LNCAP (cell line): ENCODE data around the gene HDAC9.

Source experiments
- CTCF ChIP-seq: fragments of 450-650 bp; IDR thresholded peaks from 2 replicates; pipeline ENCODE4 v1.5.1; 2017; ENCODE audit warnings: mild to moderate bottlenecking

Gene HDAC9

GRCh38 chr7:18877874-18878273, 382.3 kb downstream of the HDAC9 start:
- TF ChIP-seq CTCF: no peak

GRCh38 chr7:18886832-18887231, 391.3 kb downstream of the HDAC9 start:
- TF ChIP-seq CTCF: no peak

- no peak for TF ChIP-seq CTCF
Measured at GRCh38 chr7:18889436-18889835, 393.9 kb downstream of the HDAC9 start.

- no peak for TF ChIP-seq CTCF
Measured at GRCh38 chr7:18890134-18890533, 394.6 kb downstream of the HDAC9 start.

- no peak for TF ChIP-seq CTCF
Measured at GRCh38 chr7:18890885-18891621, 395.5 kb downstream of the HDAC9 start.

GRCh38 chr7:18893156-18893555, 397.6 kb downstream of the HDAC9 start:
- no peak for TF ChIP-seq CTCF

- TF ChIP-seq CTCF: no peak
Measured at GRCh38 chr7:18894155-18894554, 398.6 kb downstream of the HDAC9 start.

GRCh38 chr7:18895456-18895855, 399.9 kb downstream of the HDAC9 start:
- no peak for TF ChIP-seq CTCF
